Pancreas (tissue), 10 donors: ENCODE results near the gene CCNT2. TPM values are rescaled to one million over a fixed set of nuclear protein-coding genes. Genes with fewer than 3 reads are reported as not detected.

Experiments used
- ATAC-seq, 4 donors: fragments of 200-7000 bp; cut with Tn5 transposase; one replicate each; pipeline versions ENCODE4 v1.8.0 to v1.9.1; 2020; ENCODE audit warnings: mild to moderate bottlenecking in 4 of 4, moderate library complexity in 4 of 4
- DNase-seq, 6 donors: peaks; one replicate each; pipeline ENCODE4 v3.0.0-alpha.2; 2020
- FAIRE-seq: peaks from 2 replicates; lab custom pipeline; 2012; peaks lifted over from hg19 to GRCh38; lab: Jason Lieb, UNC
- H3K27ac ChIP-seq, 4 donors: fragments of 200-600 bp; sonication (generic); 1 replicate in 3 of 4; 2 replicates in 1 of 4; pipeline versions ENCODE4 v1.5.0 to v1.8.0; 2020
- H3K27me3 ChIP-seq, 4 donors: fragments of 200-600 bp; one replicate each; pipeline ENCODE4 v1.8.0; 2021
- H3K36me3 ChIP-seq, 3 donors: fragments of 200-600 bp; sonication (generic) in 1 of 3; one replicate each; pipeline versions ENCODE4 v1.5.0 to v1.8.0; 2020 to 2021
- H3K4me1 ChIP-seq, 3 donors: fragments of 200-600 bp; one replicate each; pipeline ENCODE4 v1.8.0; 2021
- H3K4me3 ChIP-seq, 4 donors: fragments of 200-600 bp; sonication (generic) in 2 of 4; one replicate each; pipeline versions ENCODE4 v1.5.0 to v1.8.0; 2020 to 2021
- H3K9me3 ChIP-seq, 4 donors: fragments of 200-600 bp; one replicate each; pipeline ENCODE4 v1.8.0; 2021
- WGBS, 2 donors: extraction: QIAGEN DNeasy Blood & Tissue Kit; methylation state at CpG; one replicate each; pipeline ENCODE4 v1.1.7; 2013; 5-methylcytosine and 5-hydroxymethylcytosine counted together
- intact Hi-C, 3 donors: fragments of 100-400 bp; cut with DNase I; formaldehyde crosslinking; loops; one replicate each; pipeline versions ENCODE4 v1.11.1 to v1.14.2; 2022
- polyA plus RNA-seq, 2 donors: library from polyadenylated mRNA; stranded (reverse); fragments of 200-250 nt; gene quantifications; one replicate each; pipeline ENCODE4 v1.2.3, GENCODE V29; 2013
- total RNA-seq, 6 donors: library from RNA; stranded (reverse); fragmentation: NEBNext Ultra II Directional in 4 of 6; extraction: Animal tissue kit (Norgen Biotek cat#: 25700) in 4 of 6; gene quantifications; one replicate each; pipeline versions ENCODE4 v1.2.1 to v1.2.4, GENCODE V29; 2021 to 2023
- TF ChIP-seq, protein P1 (sequence below), 4 donors: fragments of 200-600 bp; sonication (generic) in 3 of 4; IDR thresholded peaks; one replicate each; pipeline versions ENCODE4 v1.5.0 to v1.8.0; 2021; ENCODE audit warnings: antibody characterized with exemption in 4 of 4
- donor health status: healthy with polysubstance abuse.
- donor health status: DM: no; HTN: no; CAD: no; lungs with moderate emphysema.
- donor health status: DM: no; HTN: no; CAD: no.
- donor health status: control.
- donor health status: control.
- donor health status: Bipolar disorder and iron deficiency.
- donor health status: DM: yes; HTN: yes; CAD: no.
- donor health status: DM: no; HTN: no; CAD: no.
- donor health status: DM: no; HTN: no; CAD: no.
- donor health status: DM: yes; HTN: yes; CAD: no.

The CCNT2 gene
- total and polyA plus RNA-seq, 8 donors: 10.9 to 32.6 (median 20.8) TPM

DNA sequence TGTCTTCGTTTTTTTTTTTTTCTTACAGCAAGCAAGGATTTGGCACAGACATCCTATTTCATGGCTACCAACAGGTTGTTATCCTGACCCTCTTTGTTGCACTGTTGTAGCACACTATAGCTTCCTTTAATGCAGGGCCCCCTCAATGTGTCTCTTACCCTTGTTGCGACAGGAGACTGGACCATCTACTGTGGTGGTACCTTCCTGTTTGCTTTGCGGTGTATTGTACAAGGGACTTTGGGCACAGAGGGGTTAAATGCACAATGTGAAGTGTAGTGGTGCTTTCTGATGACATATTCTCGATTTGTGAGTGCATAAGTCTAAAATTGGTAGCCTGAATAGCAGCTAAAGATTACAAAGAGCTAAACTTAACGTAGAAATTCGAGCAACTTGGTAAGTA, 27.5 kb downstream of the CCNT2 start:
- no peaks in the 10 kb centered on the region for H3K27me3 ChIP-seq
- no peak for DNase-seq
- H3K27ac ChIP-seq: no peak overlapping the region
- H3K36me3 ChIP-seq: peaks cover 0 to 24% (median 8%) of the 10 kb centered on the region in 3 donors
- H3K4me3 ChIP-seq: no peak overlapping the region
- no peak for FAIRE-seq
- TF ChIP-seq, protein P1, sequence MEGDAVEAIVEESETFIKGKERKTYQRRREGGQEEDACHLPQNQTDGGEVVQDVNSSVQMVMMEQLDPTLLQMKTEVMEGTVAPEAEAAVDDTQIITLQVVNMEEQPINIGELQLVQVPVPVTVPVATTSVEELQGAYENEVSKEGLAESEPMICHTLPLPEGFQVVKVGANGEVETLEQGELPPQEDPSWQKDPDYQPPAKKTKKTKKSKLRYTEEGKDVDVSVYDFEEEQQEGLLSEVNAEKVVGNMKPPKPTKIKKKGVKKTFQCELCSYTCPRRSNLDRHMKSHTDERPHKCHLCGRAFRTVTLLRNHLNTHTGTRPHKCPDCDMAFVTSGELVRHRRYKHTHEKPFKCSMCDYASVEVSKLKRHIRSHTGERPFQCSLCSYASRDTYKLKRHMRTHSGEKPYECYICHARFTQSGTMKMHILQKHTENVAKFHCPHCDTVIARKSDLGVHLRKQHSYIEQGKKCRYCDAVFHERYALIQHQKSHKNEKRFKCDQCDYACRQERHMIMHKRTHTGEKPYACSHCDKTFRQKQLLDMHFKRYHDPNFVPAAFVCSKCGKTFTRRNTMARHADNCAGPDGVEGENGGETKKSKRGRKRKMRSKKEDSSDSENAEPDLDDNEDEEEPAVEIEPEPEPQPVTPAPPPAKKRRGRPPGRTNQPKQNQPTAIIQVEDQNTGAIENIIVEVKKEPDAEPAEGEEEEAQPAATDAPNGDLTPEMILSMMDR (IDR thresholded peaks at IDR 0.05): no peak
- intact Hi-C loops: no loop called here
- no peaks in the 10 kb centered on the region for H3K9me3 ChIP-seq
- no peak for ATAC-seq
- peaks cover 0 to 16% (median 10%) of the 10 kb centered on the region in 3 donors for H3K4me1 ChIP-seq
- 69 to 75% methylated on average over 6 of the region's 6 CpGs for WGBS, 2 donors

DNA sequence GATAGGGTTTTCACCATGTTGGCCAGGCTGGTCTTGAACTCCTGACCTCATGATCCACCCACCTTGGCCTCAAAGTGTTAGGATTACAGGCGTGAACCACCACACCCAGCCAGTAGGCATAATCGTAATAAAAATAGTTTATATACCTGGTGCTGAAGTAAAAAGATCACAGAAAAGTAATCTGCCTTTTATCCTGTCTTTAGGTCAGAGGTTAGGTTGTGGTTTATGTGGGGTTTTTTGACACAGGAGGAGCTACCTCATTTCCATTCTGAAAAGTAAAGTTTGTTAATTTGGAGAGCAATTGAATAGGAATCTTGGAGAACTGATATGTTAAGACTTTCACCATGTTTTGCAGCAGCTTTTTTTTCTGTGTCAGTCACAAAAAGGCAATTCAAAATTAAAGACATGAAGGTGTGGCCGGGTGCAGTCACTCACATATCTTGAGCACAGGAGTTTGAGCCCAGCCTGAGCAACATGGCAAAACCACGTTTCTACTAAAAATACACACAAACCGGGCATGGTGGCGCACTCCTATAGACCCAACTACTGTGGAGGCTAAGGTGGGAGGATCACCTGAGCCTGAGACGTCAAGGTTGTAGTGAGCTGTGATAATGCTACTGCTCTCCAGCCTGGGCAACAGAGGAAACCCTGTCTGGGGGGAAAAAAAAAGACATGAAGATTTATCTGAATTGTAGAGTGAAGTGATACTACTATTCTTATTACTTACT, 31.5 kb downstream of the CCNT2 start:
- DNase-seq (no peak), ATAC-seq (no peak), FAIRE-seq (no peak)
- Histone ChIP-seq H3K36me3 (peaks cover 0 to 43% (median 12%) of the 10 kb centered on the region in 3 donors), H3K27me3 (no peaks in the 10 kb centered on the region), H3K27ac (no peak overlapping the region), H3K4me3 (no peak overlapping the region), H3K9me3 (no peaks in the 10 kb centered on the region), H3K4me1 (no peaks in the 10 kb centered on the region)
- TF ChIP-seq, protein P1 (IDR thresholded peaks at IDR 0.05): no peak
- intact Hi-C loops: no loop called here
- 92 to 93% methylated on average over 7 of the region's 7 CpGs for WGBS, 2 donors

DNA sequence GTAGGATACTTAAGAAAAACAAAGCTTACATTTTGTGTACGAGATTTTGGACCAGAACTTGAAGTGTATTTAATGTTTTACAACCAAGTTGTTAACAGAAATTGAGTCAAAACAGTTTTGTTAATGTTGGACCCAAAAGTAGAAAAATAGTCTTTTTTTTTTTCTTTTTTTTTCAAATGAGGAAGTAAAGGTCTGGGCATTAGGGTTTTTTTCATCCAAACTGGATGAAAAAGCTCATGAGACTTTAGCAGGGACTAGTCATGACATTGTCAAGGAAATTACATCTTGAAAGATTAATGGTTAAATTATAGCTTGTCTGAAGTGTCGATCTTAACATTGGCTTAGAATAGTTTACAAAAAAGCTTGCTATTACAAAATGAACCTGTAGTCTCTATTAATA, 32.3 kb downstream of the CCNT2 start:
- FAIRE-seq (no peak), DNase-seq (no peak), ATAC-seq (no peak)
- TF ChIP-seq, protein P1 (IDR thresholded peaks at IDR 0.05): no peak
- WGBS, 2 donors: 74 to 77% methylated on average over 2 of the region's 2 CpGs
- Histone ChIP-seq H3K4me1 (no peaks in the 10 kb centered on the region), H3K4me3 (no peak overlapping the region), H3K36me3 (peaks cover 0 to 46% (median 12%) of the 10 kb centered on the region in 3 donors), H3K27me3 (no peaks in the 10 kb centered on the region), H3K9me3 (no peaks in the 10 kb centered on the region), H3K27ac (no peak overlapping the region)
- intact Hi-C loops: no loop called here

DNA sequence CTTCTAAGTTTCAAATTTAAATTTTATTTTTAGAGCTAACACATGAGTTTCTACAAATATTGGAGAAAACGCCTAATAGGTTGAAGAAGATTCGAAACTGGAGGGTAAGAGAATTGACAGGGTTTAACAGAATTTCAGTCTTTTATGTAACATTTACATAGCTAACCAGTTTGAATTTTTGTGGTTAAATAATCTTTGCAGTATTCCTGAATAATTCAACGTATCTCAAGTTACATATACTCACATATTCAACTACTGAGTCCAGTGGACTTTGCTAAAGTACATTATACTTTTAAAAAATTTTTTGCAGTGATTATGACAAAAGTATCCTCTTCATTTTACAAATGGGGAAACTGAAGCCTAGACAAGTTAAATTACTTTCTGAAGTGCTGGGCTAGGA, 34.0 kb downstream of the CCNT2 start:
- Histone ChIP-seq H3K9me3 (no peaks in the 10 kb centered on the region), H3K4me3 (no peak overlapping the region), H3K36me3 (peaks cover 0 to 45% (median 12%) of the 10 kb centered on the region in 3 donors), H3K27me3 (no peaks in the 10 kb centered on the region), H3K4me1 (no peaks in the 10 kb centered on the region), H3K27ac (no peak overlapping the region)
- DNase-seq: no peak
- 91 to 97% methylated on average over 3 of the region's 3 CpGs for WGBS, 2 donors
- no peak for ATAC-seq
- FAIRE-seq: no peak
- TF ChIP-seq, protein P1 (IDR thresholded peaks at IDR 0.05): no peak
- intact Hi-C loops: no loop called here

DNA sequence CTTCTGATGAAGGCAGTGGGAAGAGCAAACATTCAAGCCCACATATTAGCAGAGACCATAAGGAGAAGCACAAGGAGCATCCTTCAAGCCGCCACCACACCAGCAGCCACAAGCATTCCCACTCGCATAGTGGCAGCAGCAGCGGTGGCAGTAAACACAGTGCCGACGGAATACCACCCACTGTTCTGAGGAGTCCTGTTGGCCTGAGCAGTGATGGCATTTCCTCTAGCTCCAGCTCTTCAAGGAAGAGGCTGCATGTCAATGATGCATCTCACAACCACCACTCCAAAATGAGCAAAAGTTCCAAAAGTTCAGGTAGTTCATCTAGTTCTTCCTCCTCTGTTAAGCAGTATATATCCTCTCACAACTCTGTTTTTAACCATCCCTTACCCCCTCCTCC, 35.4 kb downstream of the CCNT2 start:
- no peak overlapping the region for H3K4me3 ChIP-seq
- intact Hi-C loops: no loop called here
- H3K9me3 ChIP-seq: no peaks in the 10 kb centered on the region
- FAIRE-seq (no peak), DNase-seq (no peak), ATAC-seq (no peak)
- H3K36me3 ChIP-seq: peaks cover 0 to 30% (median 12%) of the 10 kb centered on the region in 3 donors
- H3K4me1 ChIP-seq: no peaks in the 10 kb centered on the region
- 97 to 100% methylated on average over 5 of the region's 5 CpGs for WGBS, 2 donors
- H3K27ac ChIP-seq: no peak overlapping the region
- TF ChIP-seq, protein P1 (IDR thresholded peaks at IDR 0.05): no peak
- H3K27me3 ChIP-seq: no peaks in the 10 kb centered on the region
